ENCODE results near the gene KLK10.

- TF ChIP-seq CTCF (optimal IDR thresholded peaks at IDR 0.05 in 1 of 3, IDR thresholded peaks at IDR 0.05 in 1 of 3, conservative IDR thresholded peaks at IDR 0.05 in 1 of 3; ENCODE audit: extremely low read depth in 1 of 3, insufficient read depth in 2 of 3, low read length in 3 of 3) (no peak), EZH2 (IDR thresholded peaks at IDR 0.05; ENCODE audit: low read length) (no peak)
Measured at GRCh38 chr19:51066393-51067186, 47.1 kb upstream of the KLK10 start.
